Neural progenitor cell (in vitro differentiated cells): ENCODE results near the gene HEYL. TPM values are rescaled to one million over a fixed set of nuclear protein-coding genes. Genes with fewer than 3 reads are reported as not detected.

Experiments used
- DNase-seq: peaks from one replicate; pipeline ENCODE4 v3.0.0-alpha.2; 2016; ENCODE audit warnings: low spot score
- H2AFZ ChIP-seq: fragments of 200-600 bp; sonication (generic); replicated peaks from 2 replicates; pipeline ENCODE4 v1.6.1; 2016; ENCODE audit warnings: antibody characterized with exemption
- H3F3A ChIP-seq: fragments of 200-600 bp; sonication (generic); 2 replicates; pipeline ENCODE4 v1.6.1; 2016; ENCODE audit warnings: antibody characterized with exemption, low read depth
- H3K27ac ChIP-seq: fragments of 200-600 bp; sonication (generic); 2 replicates; pipeline ENCODE4 v1.5.1; 2016; ENCODE audit warnings: mild to moderate bottlenecking
- H3K27me3 ChIP-seq: fragments of 200-600 bp; sonication (generic); 2 replicates; pipeline ENCODE4 v1.6.1; 2016; ENCODE audit warnings: mild to moderate bottlenecking, moderate library complexity
- H3K36me3 ChIP-seq: fragments of 200-600 bp; sonication (generic); 2 replicates; pipeline ENCODE4 v1.5.1; 2016
- H3K4me1 ChIP-seq: fragments of 200-600 bp; sonication (generic); 2 replicates; pipeline ENCODE4 v1.6.1; 2016; ENCODE audit warnings: mixed run types
- H3K4me2 ChIP-seq: fragments of 200-600 bp; sonication (generic); 2 replicates; pipeline ENCODE4 v1.6.1; 2016
- H3K4me3 ChIP-seq: fragments of 200-600 bp; sonication (generic); 2 replicates; pipeline ENCODE4 v1.5.1; 2016
- H3K79me2 ChIP-seq: fragments of 200-600 bp; sonication (generic); 2 replicates; pipeline ENCODE4 v1.6.1; 2016; ENCODE audit warnings: low read depth
- H3K9ac ChIP-seq: fragments of 200-600 bp; sonication (generic); 2 replicates; pipeline ENCODE4 v1.6.1; 2016
- H3K9me3 ChIP-seq: fragments of 200-600 bp; sonication (generic); 2 replicates; pipeline ENCODE4 v1.5.1; 2016; ENCODE audit warnings: low read depth
- H4K20me1 ChIP-seq: fragments of 200-600 bp; sonication (generic); 2 replicates; pipeline ENCODE4 v1.6.1; 2016; ENCODE audit warnings: low read depth
- H3K27ac Mint-ChIP-seq: 3 replicates; pipeline ENCODE4 v1.8.0; 2021; ENCODE audit warnings: mixed read lengths
- H3K27me3 Mint-ChIP-seq: 2 replicates; pipeline ENCODE4 v1.8.0; 2022; ENCODE audit warnings: low read depth, mild to moderate bottlenecking, inconsistent platforms, moderate library complexity, mixed read lengths; ENCODE audit not compliant: insufficient read depth
- H3K36me3 Mint-ChIP-seq: 3 replicates; pipeline ENCODE4 v1.8.0; 2021; ENCODE audit warnings: mixed read lengths
- H3K4me1 Mint-ChIP-seq: 3 replicates; pipeline ENCODE4 v1.8.0; 2021; ENCODE audit warnings: mixed read lengths
- H3K4me3 Mint-ChIP-seq: 3 replicates; pipeline ENCODE4 v1.8.0; 2021; ENCODE audit warnings: mild to moderate bottlenecking, moderate library complexity, mixed read lengths
- H3K9me3 Mint-ChIP-seq: 3 replicates; pipeline ENCODE4 v1.8.0; 2020; ENCODE audit warnings: mixed read lengths
- CTCF ChIP-seq: fragments of 200-600 bp; sonication (generic); IDR thresholded peaks from 2 replicates; pipeline ENCODE4 v1.5.1; 2017; ENCODE audit warnings: antibody characterized with exemption, mild to moderate bottlenecking
- EZH2 ChIP-seq: fragments of 200-600 bp; sonication (generic); IDR thresholded peaks from 2 replicates; pipeline ENCODE4 v1.6.1; 2017; ENCODE audit warnings: antibody characterized with exemption, mild to moderate bottlenecking, moderate library complexity
- EZH2phosphoT487 ChIP-seq: fragments of 200-600 bp; sonication (generic); IDR thresholded peaks from 2 replicates; pipeline ENCODE4 v1.6.1; 2017; ENCODE audit warnings: antibody characterized with exemption
- total RNA-seq: library from RNA; depleted of rRNA; stranded (reverse); fragments of >200 nt; gene quantifications from 2 replicates; pipeline ENCODE4 v1.2.3, GENCODE V29; 2015; ENCODE audit warnings: low replicate concordance

The HEYL gene
- total RNA-seq, 1 donor from 2014 or later: 2.3 TPM

GRCh38 chr1:39677645-39678044 lies 38.2 kb upstream of the HEYL start:
- Mint-ChIP-seq H3K27me3 (peaks cover 13% of the 10 kb centered on the region), H3K4me1 (peaks cover 12% of the 10 kb centered on the region), H3K4me3 (no peak overlapping the region), H3K27ac (no peak overlapping the region), H3K9me3 (no peaks in the 10 kb centered on the region), H3K36me3 (no peaks in the 10 kb centered on the region)
- DNase-seq: no peak
- Histone ChIP-seq H3K36me3 (no peaks in the 10 kb centered on the region), H3K9me3 (no peaks in the 10 kb centered on the region), H3F3A (no peaks in the 10 kb centered on the region), H2AFZ (no peak overlapping the region), H3K79me2 (no peaks in the 10 kb centered on the region), H3K4me3 (no peak overlapping the region), H3K27me3 (peaks cover 100% of the 10 kb centered on the region), H3K4me1 (no peaks in the 10 kb centered on the region), H3K27ac (no peak overlapping the region), H3K9ac (no peak overlapping the region), H3K4me2 (no peak overlapping the region), H4K20me1 (no peaks in the 10 kb centered on the region)
- no peak for TF ChIP-seq CTCF
- TF ChIP-seq EZH2phosphoT487: no peak
- no peak for TF ChIP-seq EZH2

- DNase-seq: no peak
- Histone ChIP-seq H3K9me3 (no peaks in the 10 kb centered on the region), H3K4me2 (no peak overlapping the region), H3K27me3 (peaks cover 100% of the 10 kb centered on the region), H4K20me1 (no peaks in the 10 kb centered on the region), H3K36me3 (no peaks in the 10 kb centered on the region), H3K4me3 (no peak overlapping the region), H3F3A (no peaks in the 10 kb centered on the region), H3K4me1 (no peaks in the 10 kb centered on the region), H3K27ac (no peak overlapping the region), H3K79me2 (no peaks in the 10 kb centered on the region), H2AFZ (no peak overlapping the region), H3K9ac (no peak overlapping the region)
- TF ChIP-seq EZH2phosphoT487 (no peak), CTCF (no peak), EZH2 (no peak)
- no peaks in the 10 kb centered on the region for H3K36me3 Mint-ChIP-seq
- H3K9me3 Mint-ChIP-seq: no peaks in the 10 kb centered on the region
- peaks cover 19% of the 10 kb centered on the region for H3K27me3 Mint-ChIP-seq
- H3K27ac Mint-ChIP-seq: no peak overlapping the region
- no peak overlapping the region for H3K4me3 Mint-ChIP-seq
- peaks cover 12% of the 10 kb centered on the region for H3K4me1 Mint-ChIP-seq
These were observed 37.6 kb upstream of the HEYL start for GRCh38 chr1:39676948-39677548.

GRCh38 chr1:39675220-39675619 lies 35.8 kb upstream of the HEYL start:
- peaks cover 18% of the 10 kb centered on the region for H3K4me1 Mint-ChIP-seq
- H3K27ac Mint-ChIP-seq: no peak overlapping the region
- peaks cover 8% of the 10 kb centered on the region for H4K20me1 ChIP-seq
- peaks cover 25% of the 10 kb centered on the region for H3K27me3 Mint-ChIP-seq
- no peak overlapping the region for H3K27ac ChIP-seq
- no peak overlapping the region for H3K4me2 ChIP-seq
- peaks cover 100% of the 10 kb centered on the region for H3K27me3 ChIP-seq
- DNase-seq: no peak
- H2AFZ ChIP-seq: no peak overlapping the region
- no peaks in the 10 kb centered on the region for H3K9me3 ChIP-seq
- no peaks in the 10 kb centered on the region for H3K9me3 Mint-ChIP-seq
- H3K4me3 ChIP-seq: no peak overlapping the region
- no peaks in the 10 kb centered on the region for H3K36me3 Mint-ChIP-seq
- H3K79me2 ChIP-seq: no peaks in the 10 kb centered on the region
- peaks cover 7% of the 10 kb centered on the region for H3K4me1 ChIP-seq
- no peak overlapping the region for H3K4me3 Mint-ChIP-seq
- no peaks in the 10 kb centered on the region for H3F3A ChIP-seq
- H3K9ac ChIP-seq: no peak overlapping the region
- no peak for TF ChIP-seq EZH2phosphoT487
- no peak for TF ChIP-seq EZH2
- TF ChIP-seq CTCF: no peak
- no peaks in the 10 kb centered on the region for H3K36me3 ChIP-seq
